Brain microvascular endothelial cell (primary cell): ENCODE data around the gene FKRP.

Source experiments
- DNase-seq: peaks from one replicate; pipeline ENCODE4 v3.0.0-alpha.2; 2020
- H3K27ac ChIP-seq: fragments of 250-450 bp; sonication (Bioruptor Pico); 2 replicates; pipeline ENCODE4 v1.5.1; 2020; ENCODE audit warnings: mild to moderate bottlenecking, moderate library complexity
- H3K27me3 ChIP-seq: fragments of 250-450 bp; sonication (Bioruptor Pico); replicated peaks from 2 replicates; pipeline ENCODE4 v1.5.1; 2020; ENCODE audit warnings: mild to moderate bottlenecking
- H3K36me3 ChIP-seq: fragments of 250-450 bp; sonication (Bioruptor Pico); replicated peaks from 2 replicates; pipeline ENCODE4 v1.5.1; 2020; ENCODE audit warnings: mild to moderate bottlenecking
- H3K4me3 ChIP-seq: 2 replicates; pipeline ENCODE4 v1.5.1; 2011; ENCODE audit warnings: low read depth, mild to moderate bottlenecking, control low read depth, low read length, moderate library complexity
- in situ Hi-C: cut with HindIII; loops from 2 replicates; pipeline ENCODE4 v1.10.0; 2017; ENCODE audit warnings: low sequenced_read_pairs, low pct_ligation_motif_present
- TF ChIP-seq, protein P1 (sequence below): IDR thresholded peaks from 2 replicates; pipeline ENCODE4 v1.5.1; 2011; ENCODE audit warnings: low read depth, mild to moderate bottlenecking, moderate library complexity, low read length, control low read depth, inconsistent platforms; ENCODE audit errors: missing control alignments

FKRP gene

DNA sequence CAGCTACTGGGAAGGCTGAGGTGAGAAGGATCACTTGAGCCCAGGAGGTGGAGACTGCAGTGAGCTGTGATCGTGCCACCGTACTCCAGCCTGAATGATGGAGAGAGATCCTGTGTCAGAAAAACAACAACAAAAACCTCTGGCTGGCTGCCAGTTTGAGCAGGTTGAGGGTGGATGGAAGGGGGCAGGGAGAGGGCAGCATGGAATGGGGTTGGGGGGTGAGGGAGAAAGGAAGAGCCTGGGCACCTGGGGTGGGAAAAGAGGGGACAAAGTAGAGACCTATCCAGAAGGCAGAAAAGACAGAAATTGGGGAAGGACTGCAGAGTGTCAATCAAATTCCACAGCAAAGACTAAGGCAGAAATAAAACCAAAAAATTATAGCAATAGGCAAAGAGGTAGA, 37.8 kb downstream of the FKRP start:
- in situ Hi-C loops, result no loop called here
- no peak overlapping the region for H3K4me3 ChIP-seq
- no peaks in the 10 kb centered on the region for H3K27me3 ChIP-seq
- DNase-seq, result no peak
- TF ChIP-seq, protein P1, sequence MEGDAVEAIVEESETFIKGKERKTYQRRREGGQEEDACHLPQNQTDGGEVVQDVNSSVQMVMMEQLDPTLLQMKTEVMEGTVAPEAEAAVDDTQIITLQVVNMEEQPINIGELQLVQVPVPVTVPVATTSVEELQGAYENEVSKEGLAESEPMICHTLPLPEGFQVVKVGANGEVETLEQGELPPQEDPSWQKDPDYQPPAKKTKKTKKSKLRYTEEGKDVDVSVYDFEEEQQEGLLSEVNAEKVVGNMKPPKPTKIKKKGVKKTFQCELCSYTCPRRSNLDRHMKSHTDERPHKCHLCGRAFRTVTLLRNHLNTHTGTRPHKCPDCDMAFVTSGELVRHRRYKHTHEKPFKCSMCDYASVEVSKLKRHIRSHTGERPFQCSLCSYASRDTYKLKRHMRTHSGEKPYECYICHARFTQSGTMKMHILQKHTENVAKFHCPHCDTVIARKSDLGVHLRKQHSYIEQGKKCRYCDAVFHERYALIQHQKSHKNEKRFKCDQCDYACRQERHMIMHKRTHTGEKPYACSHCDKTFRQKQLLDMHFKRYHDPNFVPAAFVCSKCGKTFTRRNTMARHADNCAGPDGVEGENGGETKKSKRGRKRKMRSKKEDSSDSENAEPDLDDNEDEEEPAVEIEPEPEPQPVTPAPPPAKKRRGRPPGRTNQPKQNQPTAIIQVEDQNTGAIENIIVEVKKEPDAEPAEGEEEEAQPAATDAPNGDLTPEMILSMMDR, result no peak
- H3K36me3 ChIP-seq, result peaks cover 52% of the 10 kb centered on the region
- peak overlapping the region; percentile 88 for H3K27ac ChIP-seq

- Histone ChIP-seq H3K36me3 (peaks cover 45% of the 10 kb centered on the region), H3K27ac (peak overlapping the region; percentile 88), H3K27me3 (no peaks in the 10 kb centered on the region), H3K4me3 (peak overlapping the region; percentile 84)
- DNase-seq, result peak; percentile 78
- in situ Hi-C loops, result no loop called here
- TF ChIP-seq, protein P1, result peak; percentile 68
These were observed 38.6 kb downstream of the FKRP start for GRCh38 chr19:46784262-46785053.

DNA sequence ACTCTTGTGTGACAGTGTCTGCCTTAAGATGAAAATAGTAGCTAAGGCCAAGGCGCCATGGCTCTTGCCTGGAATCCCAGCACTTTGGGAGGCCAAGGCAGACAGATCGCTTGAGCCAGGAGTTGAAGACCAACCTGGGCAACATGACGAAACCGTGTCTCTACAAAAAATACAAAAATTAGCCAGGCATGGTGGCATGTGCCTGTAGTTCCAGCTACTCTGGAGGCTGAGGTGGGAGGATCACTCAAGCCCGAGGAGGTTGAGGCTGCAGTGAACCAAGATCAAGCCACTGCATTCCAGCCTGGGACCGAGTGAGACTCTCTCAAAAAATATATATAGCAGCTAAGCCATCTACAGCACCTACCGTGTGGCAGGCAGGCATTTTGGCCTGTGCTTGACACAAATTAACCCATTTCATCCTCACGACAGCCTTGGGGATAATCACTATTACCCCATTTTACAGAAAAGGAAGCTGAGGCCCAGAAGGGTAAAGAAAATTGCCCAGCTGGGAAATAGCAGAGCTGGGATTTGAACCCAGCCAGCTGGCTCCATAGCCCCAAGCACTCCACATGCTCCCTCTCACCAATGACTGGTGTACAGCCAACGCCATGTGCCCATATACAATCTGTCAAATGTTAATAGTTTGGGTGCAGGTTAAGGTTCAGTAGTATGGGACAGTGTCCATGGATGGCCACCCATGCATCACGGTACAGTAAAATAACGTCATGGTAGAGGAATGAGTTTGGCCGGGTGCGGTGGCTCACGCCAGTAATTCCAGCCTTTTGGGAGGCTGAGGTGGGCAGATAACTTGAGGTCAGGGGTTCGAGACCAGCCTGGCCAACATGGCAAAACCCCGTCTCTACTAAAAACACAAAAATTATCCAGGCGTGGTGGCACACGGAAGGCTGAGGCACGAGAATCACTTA, 39.5 kb downstream of the FKRP start:
- DNase-seq, result no peak
- Histone ChIP-seq H3K36me3 (peaks cover 36% of the 10 kb centered on the region), H3K27ac (peak overlapping the region; percentile 88), H3K27me3 (no peaks in the 10 kb centered on the region), H3K4me3 (peak overlapping the region; percentile 84)
- TF ChIP-seq, protein P1, result no peak
- in situ Hi-C loops, result no loop called here

- Histone ChIP-seq H3K27ac (peak overlapping the region; percentile 88), H3K36me3 (peaks cover 32% of the 10 kb centered on the region), H3K4me3 (peak overlapping the region; percentile 84), H3K27me3 (no peaks in the 10 kb centered on the region)
- in situ Hi-C loops, result no loop called here
- TF ChIP-seq, protein P1, result no peak
- DNase-seq, result no peak
These were observed 40.1 kb downstream of the FKRP start for GRCh38 chr19:46785980-46786235.

DNA sequence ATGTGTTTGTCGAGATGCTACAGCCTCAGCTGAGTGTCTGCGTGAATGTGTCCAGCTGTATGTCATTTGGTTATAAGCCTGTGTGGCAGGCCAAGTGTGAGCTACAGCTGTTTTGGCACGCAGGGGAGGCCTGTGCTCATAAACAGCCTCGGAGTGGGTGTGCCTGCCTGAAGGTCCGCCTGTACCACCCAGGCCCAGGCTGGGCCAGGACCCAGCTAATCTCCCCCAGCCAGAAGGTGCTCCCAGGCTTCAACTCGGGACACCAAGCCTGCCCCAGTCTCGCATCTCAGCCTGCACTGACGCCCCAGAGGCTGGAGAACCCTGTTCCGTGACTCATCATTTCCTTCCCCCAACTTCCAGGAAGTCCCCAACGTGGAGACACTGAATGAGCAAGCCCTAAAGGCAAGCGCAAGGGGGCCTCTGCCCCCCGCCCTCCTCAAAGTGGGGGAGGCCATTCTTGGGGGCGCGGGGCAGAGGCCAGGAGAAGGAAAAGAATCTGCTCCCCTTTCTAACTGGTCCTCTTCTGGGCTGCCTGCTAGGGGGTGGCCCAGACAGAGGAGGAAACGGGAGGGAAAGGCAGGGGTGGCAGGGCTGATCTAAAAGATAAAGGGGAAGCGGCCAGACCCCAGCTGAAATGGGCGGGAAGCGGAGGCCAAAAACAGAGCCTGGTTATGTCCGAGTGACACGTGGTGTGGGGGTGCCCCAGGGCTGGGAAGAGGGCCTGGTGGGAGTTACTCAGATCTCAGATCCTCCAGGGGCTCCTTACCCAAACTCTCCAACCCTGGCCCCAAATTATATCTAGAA, 40.6 kb downstream of the FKRP start:
- H3K36me3 ChIP-seq, result peaks cover 28% of the 10 kb centered on the region
- peak; percentile 64 for DNase-seq
- in situ Hi-C loops, result no loop called here
- TF ChIP-seq, protein P1, result peak; percentile 3
- peak overlapping the region; percentile 88 for H3K27ac ChIP-seq
- H3K4me3 ChIP-seq, result peak overlapping the region; percentile 84
- H3K27me3 ChIP-seq, result no peaks in the 10 kb centered on the region
